SK-N-SH (cell line): ENCODE measurements around the gene UTP4.

ENCODE experiments used
- RAD21 ChIP-seq: IDR thresholded peaks from 2 replicates; pipeline ENCODE4 v1.6.1; 2012; ENCODE audit warnings: mild to moderate bottlenecking, low read length
- TF ChIP-seq, protein P1 (sequence below): fragments of 200-600 bp; sonication (generic); IDR thresholded peaks from 2 replicates; pipeline ENCODE4 v1.6.1; 2017; ENCODE audit warnings: antibody characterized with exemption, mild to moderate bottlenecking, moderate library complexity

- TF ChIP-seq RAD21: no peak
- TF ChIP-seq, protein P1, sequence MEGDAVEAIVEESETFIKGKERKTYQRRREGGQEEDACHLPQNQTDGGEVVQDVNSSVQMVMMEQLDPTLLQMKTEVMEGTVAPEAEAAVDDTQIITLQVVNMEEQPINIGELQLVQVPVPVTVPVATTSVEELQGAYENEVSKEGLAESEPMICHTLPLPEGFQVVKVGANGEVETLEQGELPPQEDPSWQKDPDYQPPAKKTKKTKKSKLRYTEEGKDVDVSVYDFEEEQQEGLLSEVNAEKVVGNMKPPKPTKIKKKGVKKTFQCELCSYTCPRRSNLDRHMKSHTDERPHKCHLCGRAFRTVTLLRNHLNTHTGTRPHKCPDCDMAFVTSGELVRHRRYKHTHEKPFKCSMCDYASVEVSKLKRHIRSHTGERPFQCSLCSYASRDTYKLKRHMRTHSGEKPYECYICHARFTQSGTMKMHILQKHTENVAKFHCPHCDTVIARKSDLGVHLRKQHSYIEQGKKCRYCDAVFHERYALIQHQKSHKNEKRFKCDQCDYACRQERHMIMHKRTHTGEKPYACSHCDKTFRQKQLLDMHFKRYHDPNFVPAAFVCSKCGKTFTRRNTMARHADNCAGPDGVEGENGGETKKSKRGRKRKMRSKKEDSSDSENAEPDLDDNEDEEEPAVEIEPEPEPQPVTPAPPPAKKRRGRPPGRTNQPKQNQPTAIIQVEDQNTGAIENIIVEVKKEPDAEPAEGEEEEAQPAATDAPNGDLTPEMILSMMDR: no peak
Measured at GRCh38 chr16:69141936-69142335, 9.5 kb downstream of the UTP4 start.
